ENCODE results near the gene C1QTNF8.

Gene C1QTNF8

GRCh38 chr16:1081734-1082265, 14.2 kb downstream of the C1QTNF8 start:
- peaks cover 32 to 34% (median 33%) of the 10 kb centered on the region in 11 experiments for H3K9me3 ChIP-seq (replicated peaks in 1 of 11)
- TF ChIP-seq Cebpa-rat (IDR thresholded peaks at IDR 0.05) = no peak
- no peak overlapping the region for H3K27ac ChIP-seq
- no peaks in the 10 kb centered on the region for H3K36me3 ChIP-seq
- H3K4me1 ChIP-seq = peaks cover 0 to 10% (median 0%) of the 10 kb centered on the region in 10 experiments; a peak in 4 of 20 replicates
- peaks cover 81 to 100% (median 95%) of the 10 kb centered on the region in 11 experiments for H3K27me3 ChIP-seq
- H3K9ac ChIP-seq = no peak overlapping the region
- H3K4me3 ChIP-seq = no peak overlapping the region
- peaks cover 0 to 49% (median 18%) of the 10 kb centered on the region in 11 experiments; a peak in 12 of 22 replicates for H4K20me1 ChIP-seq
- no peak overlapping the region for H3K4me2 ChIP-seq

- peaks cover 0 to 49% (median 18%) of the 10 kb centered on the region in 11 experiments; a peak in 12 of 22 replicates for H4K20me1 ChIP-seq
- H3K27me3 ChIP-seq = peaks cover 88 to 100% (median 98%) of the 10 kb centered on the region in 11 experiments
- H3K4me1 ChIP-seq = peaks cover 0 to 10% (median 1%) of the 10 kb centered on the region in 10 experiments; a peak in 4 of 20 replicates
- H3K4me2 ChIP-seq = no peak overlapping the region
- H3K36me3 ChIP-seq = no peaks in the 10 kb centered on the region
- H3K9ac ChIP-seq = no peak overlapping the region
- no peak overlapping the region for H3K27ac ChIP-seq
- TF ChIP-seq Cebpa-rat (IDR thresholded peaks at IDR 0.05) = no peak
- H3K4me3 ChIP-seq = no peak overlapping the region
- peaks cover 26 to 28% (median 26%) of the 10 kb centered on the region in 11 experiments for H3K9me3 ChIP-seq (replicated peaks in 1 of 11)
These were observed 15.0 kb downstream of the C1QTNF8 start for GRCh38 chr16:1080801-1081733.

- Histone ChIP-seq H3K36me3 (no peaks in the 10 kb centered on the region), H3K27ac (no peak overlapping the region), H3K9ac (no peak overlapping the region), H3K27me3 (peaks cover 92 to 96% (median 95%) of the 10 kb centered on the region in 11 experiments), H4K20me1 (peaks cover 0 to 55% (median 24%) of the 10 kb centered on the region in 11 experiments; a peak in 14 of 22 replicates), H3K4me2 (no peak overlapping the region), H3K4me3 (no peak overlapping the region), H3K9me3 (replicated peaks in 1 of 11) (peaks cover 14 to 17% (median 15%) of the 10 kb centered on the region in 11 experiments), H3K4me1 (peaks cover under 1 to 11% (median 6%) of the 10 kb centered on the region in 10 experiments; a peak in 11 of 20 replicates)
- TF ChIP-seq Cebpa-rat (IDR thresholded peaks at IDR 0.05) = no peak
These were observed 16.1 kb downstream of the C1QTNF8 start for GRCh38 chr16:1079786-1080525.

GRCh38 chr16:1079341-1079740, 16.7 kb downstream of the C1QTNF8 start:
- Histone ChIP-seq H3K9ac (no peak overlapping the region), H4K20me1 (peaks cover 0 to 61% (median 31%) of the 10 kb centered on the region in 11 experiments; a peak in 14 of 22 replicates), H3K4me2 (no peak overlapping the region), H3K4me3 (no peak overlapping the region), H3K27me3 (peaks cover 92 to 96% (median 95%) of the 10 kb centered on the region in 11 experiments), H3K36me3 (no peaks in the 10 kb centered on the region), H3K4me1 (peaks cover 4 to 12% (median 6%) of the 10 kb centered on the region in 10 experiments; a peak in 11 of 20 replicates), H3K9me3 (replicated peaks in 1 of 11) (peaks cover 8 to 10% (median 9%) of the 10 kb centered on the region in 11 experiments), H3K27ac (no peak overlapping the region)
- no peak for TF ChIP-seq Cebpa-rat (IDR thresholded peaks at IDR 0.05)

GRCh38 chr16:1078579-1079021, 17.4 kb downstream of the C1QTNF8 start:
- peaks cover under 1 to 3% (median 2%) of the 10 kb centered on the region in 11 experiments; a peak in 20 of 22 replicates for H3K9me3 ChIP-seq (replicated peaks in 1 of 11)
- no peak overlapping the region for H3K9ac ChIP-seq
- H3K27ac ChIP-seq = no peak overlapping the region
- no peak for TF ChIP-seq Cebpa-rat (IDR thresholded peaks at IDR 0.05)
- H3K4me3 ChIP-seq = no peak overlapping the region
- H4K20me1 ChIP-seq = peaks cover 0 to 69% (median 37%) of the 10 kb centered on the region in 11 experiments; a peak in 14 of 22 replicates
- H3K4me2 ChIP-seq = no peak overlapping the region
- H3K4me1 ChIP-seq = peaks cover 4 to 12% (median 6%) of the 10 kb centered on the region in 10 experiments; a peak in 11 of 20 replicates
- H3K27me3 ChIP-seq = peaks cover 92 to 96% (median 95%) of the 10 kb centered on the region in 11 experiments
- H3K36me3 ChIP-seq = no peaks in the 10 kb centered on the region

- Histone ChIP-seq H3K4me3 (no peak overlapping the region), H3K9ac (no peak overlapping the region), H3K36me3 (no peaks in the 10 kb centered on the region), H3K4me2 (no peak overlapping the region), H3K9me3 (replicated peaks in 1 of 11) (no peaks in the 10 kb centered on the region), H3K4me1 (peaks cover 4 to 12% (median 6%) of the 10 kb centered on the region in 10 experiments; a peak in 11 of 20 replicates), H4K20me1 (peaks cover 0 to 72% (median 37%) of the 10 kb centered on the region in 11 experiments; a peak in 14 of 22 replicates), H3K27ac (no peak overlapping the region), H3K27me3 (peaks cover 93 to 96% (median 95%) of the 10 kb centered on the region in 11 experiments)
- TF ChIP-seq Cebpa-rat (IDR thresholded peaks at IDR 0.05) = no peak
These were observed 18.0 kb downstream of the C1QTNF8 start for GRCh38 chr16:1077877-1078578.

- Histone ChIP-seq H3K9ac (no peak overlapping the region), H3K4me1 (peaks cover 0 to 12% (median 4%) of the 10 kb centered on the region in 10 experiments; a peak in 9 of 20 replicates), H3K9me3 (replicated peaks in 1 of 11) (no peaks in the 10 kb centered on the region), H4K20me1 (peaks cover 0 to 69% (median 37%) of the 10 kb centered on the region in 11 experiments; a peak in 15 of 22 replicates), H3K4me2 (no peak overlapping the region), H3K4me3 (no peak overlapping the region), H3K27ac (no peak overlapping the region), H3K27me3 (peaks cover 92 to 96% (median 94%) of the 10 kb centered on the region in 11 experiments), H3K36me3 (no peaks in the 10 kb centered on the region)
- TF ChIP-seq Cebpa-rat (IDR thresholded peaks at IDR 0.05) = no peak
These were observed 19.1 kb downstream of the C1QTNF8 start for GRCh38 chr16:1076801-1077576.
